Femur (tissue), 1 donor: ENCODE results near the gene MCC.

ENCODE experiments used
- DNase-seq: peaks from one replicate; pipeline ENCODE4 v3.0.0-alpha.2; 2017

MCC gene

GRCh38 chr5:113000466-113000865 lies 487.8 kb downstream of the MCC start:
- no peak for DNase-seq

DNA sequence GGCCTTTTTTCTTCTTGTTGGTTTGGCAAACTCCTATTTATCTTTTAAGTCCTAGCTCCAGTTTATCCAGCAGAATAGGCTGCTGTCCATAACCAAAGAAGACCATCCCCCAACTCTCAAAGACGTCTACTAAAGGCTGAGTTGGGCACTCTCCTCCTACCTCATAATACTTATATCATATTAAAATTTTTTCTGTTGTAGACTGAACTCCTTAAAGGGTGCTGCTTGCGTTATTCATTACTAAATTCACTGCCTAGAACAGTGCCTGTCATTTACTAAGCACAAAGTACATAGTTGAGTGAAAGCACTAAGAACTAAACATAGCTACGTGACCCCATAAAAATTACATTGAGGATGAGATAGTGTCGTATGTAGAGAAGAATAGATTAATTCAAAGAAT lies 490.0 kb downstream of the MCC start:
- DNase-seq: no peak

- DNase-seq: no peak
Observed at GRCh38 chr5:112996830-112997374, 491.4 kb downstream of the MCC start.

DNA sequence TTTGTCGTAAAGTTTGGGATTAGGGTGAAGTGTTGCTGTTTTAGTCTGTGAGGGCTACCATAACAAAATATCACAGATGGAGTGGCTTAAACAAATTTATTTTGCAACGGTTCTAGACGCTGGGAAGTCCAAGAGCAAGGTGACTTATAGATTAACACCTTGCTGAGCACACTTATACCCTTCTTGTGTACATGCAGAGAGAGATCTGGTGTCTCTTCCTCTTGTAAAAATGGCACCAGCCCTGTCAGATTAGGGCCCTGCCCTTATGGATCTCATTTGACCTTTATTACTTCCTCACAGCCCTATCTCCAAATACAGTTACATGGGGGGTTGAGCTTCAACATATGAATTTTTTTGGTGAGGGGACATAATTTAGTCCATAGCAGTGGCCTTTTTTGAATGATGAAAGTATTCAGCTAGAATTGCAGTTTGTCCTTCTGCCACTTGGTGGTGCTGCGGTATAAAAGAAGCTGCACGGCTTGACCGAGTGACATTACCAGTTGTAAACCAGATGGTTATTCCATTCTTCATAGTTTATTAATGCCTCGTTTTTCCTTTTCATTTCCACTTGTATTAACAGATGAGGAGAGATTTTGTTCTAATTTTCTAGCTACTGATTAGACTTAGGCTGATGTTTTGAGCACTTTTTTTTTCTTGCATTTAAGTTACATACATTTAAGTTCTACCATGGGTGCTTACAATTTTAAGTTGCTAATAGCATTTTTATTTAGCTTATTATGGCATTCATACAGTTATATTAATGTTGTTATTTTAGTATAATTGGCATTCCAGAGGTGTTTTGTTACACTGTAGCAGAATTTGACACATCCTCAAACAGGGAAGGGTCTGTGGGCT lies 492.3 kb downstream of the MCC start:
- DNase-seq: peak; percentile 82

DNA sequence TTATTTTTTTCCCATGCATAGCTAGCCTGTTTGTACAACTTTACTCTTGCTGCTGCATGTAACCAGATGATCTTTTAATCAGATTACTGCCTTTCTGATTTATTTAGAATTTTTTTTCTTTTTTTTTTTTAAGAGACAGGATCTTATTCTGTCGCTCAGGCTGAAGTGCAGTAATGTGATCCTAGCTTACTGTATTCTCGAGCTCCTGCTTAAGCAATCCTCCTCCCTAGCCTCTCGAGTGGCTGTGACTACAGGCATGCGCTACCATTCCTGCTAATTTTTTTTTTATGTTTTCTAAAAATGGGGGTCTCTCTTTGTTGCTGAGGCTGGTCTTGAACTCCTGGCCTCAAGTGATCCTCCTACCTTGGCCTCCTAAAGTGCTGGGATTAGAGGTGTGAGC lies 502.0 kb downstream of the MCC start:
- DNase-seq: no peak

- no peak for DNase-seq
Observed at GRCh38 chr5:112983363-112983762, 504.9 kb downstream of the MCC start.

- no peak for DNase-seq
Observed at GRCh38 chr5:112979723-112980122, 508.5 kb downstream of the MCC start.

- DNase-seq: no peak
Observed at GRCh38 chr5:112978836-112979235, 509.4 kb downstream of the MCC start.

GRCh38 chr5:112977440-112977861 lies 510.8 kb downstream of the MCC start:
- no peak for DNase-seq

DNA sequence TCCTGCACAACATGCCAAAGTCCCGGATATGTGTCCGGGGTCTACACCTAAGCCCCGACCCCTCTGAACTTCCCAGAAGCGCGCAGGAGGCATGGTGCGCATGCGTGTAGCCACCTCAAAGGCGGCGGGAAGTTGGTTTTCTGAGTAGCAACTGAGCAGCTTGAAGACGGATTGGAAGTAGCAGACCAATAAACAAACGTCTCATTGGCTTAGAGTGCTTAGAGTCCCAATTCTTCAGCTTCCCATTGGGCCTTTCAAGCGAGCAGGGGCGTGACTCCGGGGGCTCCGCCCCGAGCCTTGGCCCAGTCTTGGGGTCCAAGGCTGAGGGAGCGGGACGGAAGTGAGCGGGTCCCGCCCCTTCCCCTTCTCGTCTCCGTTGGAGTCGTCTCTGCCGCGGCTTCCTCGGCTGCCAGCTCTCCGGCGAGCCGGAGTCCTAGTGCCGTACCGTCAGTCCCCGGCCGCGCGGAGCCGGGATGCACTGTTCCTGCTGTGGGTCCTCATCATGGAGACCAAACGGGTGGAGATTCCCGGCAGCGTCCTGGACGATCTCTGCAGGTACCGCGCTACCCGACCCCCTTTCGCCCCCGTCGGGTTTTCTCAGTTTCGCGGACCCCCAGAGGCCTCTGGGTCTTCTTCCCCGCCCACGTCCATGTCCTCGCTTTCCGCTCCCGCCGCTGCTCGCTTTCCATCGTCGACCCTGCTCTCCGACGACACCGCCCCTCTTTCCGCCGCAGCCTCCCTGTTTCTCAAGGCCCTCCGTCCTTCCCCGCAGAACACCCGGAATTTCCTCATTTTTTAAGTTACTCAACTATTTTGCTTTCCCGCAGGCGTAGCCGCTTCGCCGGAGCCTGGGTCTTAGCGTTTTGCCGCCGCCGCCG lies 511.6 kb downstream of the MCC start, which contains the start of gene DCP2:
TSS of gene DCP2 (plus strand) at position 367 of the 878 bp plus-strand sequence. CDS start at position 503, 136 bp downstream.
- DNase-seq: peak; percentile 98

GRCh38 chr5:112975721-112976431 lies 512.4 kb downstream of the MCC start:
- no peak for DNase-seq

DNA sequence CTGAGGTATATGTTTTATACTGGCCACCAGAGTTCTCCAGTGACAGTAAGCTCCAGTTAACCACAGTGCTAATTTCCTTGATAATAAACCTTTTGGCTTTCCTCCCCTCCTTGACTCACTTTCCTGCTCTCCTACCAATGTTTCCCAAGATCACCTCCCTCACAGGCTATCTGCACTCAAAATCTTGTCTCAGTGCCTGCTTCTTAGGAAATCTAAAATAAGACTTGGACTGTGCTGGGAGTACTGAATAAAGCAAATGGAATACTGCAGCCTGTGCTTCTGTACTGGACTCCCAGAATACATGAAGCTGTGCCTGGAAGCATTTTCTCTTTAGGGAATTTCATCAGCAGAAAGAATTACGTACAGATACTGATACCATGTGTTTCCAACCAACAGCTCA lies 513.4 kb downstream of the MCC start:
- no peak for DNase-seq

- DNase-seq: no peak
Observed at GRCh38 chr5:112973904-112974303, 514.3 kb downstream of the MCC start.

- no peak for DNase-seq
Observed at GRCh38 chr5:112973036-112973435, 515.2 kb downstream of the MCC start.
